Right renal cortex interstitium (tissue), 3 donors: ENCODE measurements around the gene CRADD. TPM values are rescaled to one million over a fixed set of nuclear protein-coding genes. Genes with fewer than 3 reads are reported as not detected.
"Not testable (repeated sequence)": the region's sequence is repeated elsewhere in the genome, so short reads cannot be mapped to it uniquely, and the experiment has no call there.

Experiments
- DNase-seq, 3 donors: peaks; one replicate each; pipeline ENCODE4 v3.0.0-alpha.2; 2013; ENCODE audit warnings: low read depth in 3 of 3, low spot score in 2 of 3
- polyA plus RNA-seq, 3 donors: library from polyadenylated mRNA; unstranded; fragments of 120-200 nt; gene quantifications; one replicate each; pipeline ENCODE4 v1.2.1, GENCODE V29; 2013; ENCODE audit not compliant: insufficient read length in 3 of 3

The CRADD gene
- polyA plus RNA-seq, 3 donors, result 11.6 to 14.8 (median 13.1) TPM

GRCh38 chr12:93918262-93918661 is 241.1 kb downstream of the CRADD start:
- DNase-seq, result no peak

GRCh38 chr12:93918900-93919299 is 241.7 kb downstream of the CRADD start:
- DNase-seq, result no peak

- no peak for DNase-seq
Measured at GRCh38 chr12:93921521-93921920, 244.3 kb downstream of the CRADD start.

GRCh38 chr12:93922583-93923006 is 245.4 kb downstream of the CRADD start:
- no peak for DNase-seq

GRCh38 chr12:93924367-93924766 is 247.2 kb downstream of the CRADD start:
- DNase-seq, result no peak

GRCh38 chr12:93925585-93926205 is 248.5 kb downstream of the CRADD start:
- DNase-seq, result no peak

GRCh38 chr12:93926237-93926636 is 249.1 kb downstream of the CRADD start:
- no peak for DNase-seq

GRCh38 chr12:93929081-93929480 is 251.9 kb downstream of the CRADD start:
- not testable (repeated sequence) for DNase-seq

- DNase-seq, result no peak
Measured at GRCh38 chr12:93937812-93938211, 260.6 kb downstream of the CRADD start.

- no peak for DNase-seq
Measured at GRCh38 chr12:93938317-93938716, 261.1 kb downstream of the CRADD start.

GRCh38 chr12:93938931-93939330 is 261.8 kb downstream of the CRADD start:
- no peak for DNase-seq

- DNase-seq, result no peak
Measured at GRCh38 chr12:93939641-93940325, 262.6 kb downstream of the CRADD start.

- no peak for DNase-seq
Measured at GRCh38 chr12:93943780-93944179, 266.6 kb downstream of the CRADD start.

GRCh38 chr12:93944201-93944600 is 267.0 kb downstream of the CRADD start:
- DNase-seq, result no peak

Other genes starting within 250 kb of the CRADD start
- 100 to 1,000 TPM; 175 to 187 (median 176) TPM for gene UBE2N, start 235.4 kb upstream of the CRADD start, polyA plus RNA-seq
- 100 to 1,000 TPM in 1 of 3 donors, 10 to 100 TPM in 2; 83.7 to 102 (median 90.4) TPM for gene MRPL42, start 209.9 kb upstream of the CRADD start, polyA plus RNA-seq
- gene SOCS2, start 104.7 kb upstream of the CRADD start, polyA plus RNA-seq, result 10 to 100 TPM; 33.9 to 44.8 (median 38.5) TPM